ENCODE results near the gene OR5AU1.

Gene OR5AU1

GRCh38 chr14:21107283-21107800 is 48.5 kb downstream of the OR5AU1 start:
- no peak for DNase-seq (ENCODE audit: low read depth in 2 of 2)

- peak; percentile 52 to 63 for DNase-seq (ENCODE audit: low read depth in 2 of 2)
Measured at GRCh38 chr14:21106498-21107282, 49.2 kb downstream of the OR5AU1 start.

- no peak for DNase-seq (ENCODE audit: low read depth in 2 of 2)
Measured at GRCh38 chr14:21106176-21106497, 49.7 kb downstream of the OR5AU1 start.

GRCh38 chr14:21105095-21105494 is 50.8 kb downstream of the OR5AU1 start:
- DNase-seq (ENCODE audit: low read depth in 2 of 2): no peak

All from stimulated activated CD4-positive, alpha-beta T cell treated with anti-CD3 and anti-CD28 coated beads, Interleukin-1b, Interleukin-23, amount 100 ng/mL, for 1 hour (primary cell).